ENCODE measurements around the gene GXYLT1.

Gene GXYLT1

DNA sequence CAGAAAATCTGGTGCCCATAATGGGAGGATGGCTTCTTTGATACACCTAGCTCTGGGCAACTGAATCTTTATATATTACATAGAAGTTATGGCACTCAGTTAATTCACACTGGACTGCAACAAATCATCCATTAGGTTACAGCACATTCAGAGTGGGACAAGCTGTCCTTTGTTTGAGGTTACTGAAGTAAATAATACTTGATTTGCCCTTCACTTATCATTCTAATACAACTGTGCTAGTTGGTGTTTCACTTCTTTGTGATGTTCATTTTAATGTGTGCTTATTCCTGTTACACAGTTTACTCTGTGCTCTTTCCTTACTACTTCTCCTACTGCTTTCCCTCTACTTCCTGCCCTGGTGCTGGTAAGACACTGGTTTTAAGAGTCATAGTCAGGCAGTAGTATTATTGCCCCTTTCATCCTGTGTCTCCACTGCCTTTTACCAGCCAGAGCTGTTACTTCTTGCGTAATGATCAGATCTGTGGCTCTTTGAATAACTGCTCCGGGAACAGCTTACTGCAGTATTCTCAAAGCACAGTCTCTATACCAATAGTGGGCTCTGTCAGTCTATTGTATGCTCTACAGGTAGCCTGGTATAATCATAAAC lies 36.4 kb upstream of the GXYLT1 start:
- TF ChIP-seq, protein P1, sequence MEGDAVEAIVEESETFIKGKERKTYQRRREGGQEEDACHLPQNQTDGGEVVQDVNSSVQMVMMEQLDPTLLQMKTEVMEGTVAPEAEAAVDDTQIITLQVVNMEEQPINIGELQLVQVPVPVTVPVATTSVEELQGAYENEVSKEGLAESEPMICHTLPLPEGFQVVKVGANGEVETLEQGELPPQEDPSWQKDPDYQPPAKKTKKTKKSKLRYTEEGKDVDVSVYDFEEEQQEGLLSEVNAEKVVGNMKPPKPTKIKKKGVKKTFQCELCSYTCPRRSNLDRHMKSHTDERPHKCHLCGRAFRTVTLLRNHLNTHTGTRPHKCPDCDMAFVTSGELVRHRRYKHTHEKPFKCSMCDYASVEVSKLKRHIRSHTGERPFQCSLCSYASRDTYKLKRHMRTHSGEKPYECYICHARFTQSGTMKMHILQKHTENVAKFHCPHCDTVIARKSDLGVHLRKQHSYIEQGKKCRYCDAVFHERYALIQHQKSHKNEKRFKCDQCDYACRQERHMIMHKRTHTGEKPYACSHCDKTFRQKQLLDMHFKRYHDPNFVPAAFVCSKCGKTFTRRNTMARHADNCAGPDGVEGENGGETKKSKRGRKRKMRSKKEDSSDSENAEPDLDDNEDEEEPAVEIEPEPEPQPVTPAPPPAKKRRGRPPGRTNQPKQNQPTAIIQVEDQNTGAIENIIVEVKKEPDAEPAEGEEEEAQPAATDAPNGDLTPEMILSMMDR (IDR thresholded peaks at IDR 0.05; ENCODE audit: extremely low read depth, missing control alignments) = no peak
- no peak for DNase-seq (ENCODE audit: low spot score)

DNA sequence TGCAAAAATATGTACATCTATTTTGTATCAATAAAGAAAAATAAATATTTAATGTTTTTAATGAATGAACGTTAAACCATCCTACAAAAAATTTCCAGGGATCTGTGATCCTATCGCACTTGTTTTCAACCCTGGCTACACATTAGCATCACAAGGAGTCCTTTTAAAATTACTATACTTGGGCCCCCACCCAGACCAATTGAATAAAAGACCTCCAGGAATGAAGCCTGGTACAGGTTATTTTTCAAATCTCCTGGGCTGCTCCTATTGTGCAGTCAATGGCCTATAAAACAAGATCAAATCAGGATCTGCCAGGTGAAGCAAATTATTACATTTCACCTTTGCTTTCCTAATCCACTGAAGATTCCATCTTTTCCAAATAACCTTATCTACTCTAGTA lies 33.4 kb upstream of the GXYLT1 start:
- no peak for DNase-seq (ENCODE audit: low spot score)
- TF ChIP-seq, protein P1 (IDR thresholded peaks at IDR 0.05; ENCODE audit: extremely low read depth, missing control alignments) = no peak

DNA sequence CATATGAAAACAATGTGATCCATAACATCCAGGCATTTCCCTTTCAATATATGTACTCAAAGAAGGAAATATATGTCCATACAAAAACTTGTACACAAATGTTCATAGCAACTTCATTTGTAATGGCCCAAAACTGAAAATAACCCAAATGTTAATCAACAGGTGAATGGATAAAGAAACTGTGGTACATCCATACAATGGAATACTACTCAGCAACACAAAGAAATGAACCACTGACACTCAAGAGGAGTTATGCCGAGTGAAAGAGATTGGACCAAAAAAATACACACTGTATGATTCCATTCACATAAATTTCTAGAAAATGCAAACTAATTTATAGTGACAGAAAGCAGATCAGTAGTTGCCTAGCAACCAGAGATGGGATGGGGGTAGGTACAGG lies 30.3 kb upstream of the GXYLT1 start:
- TF ChIP-seq, protein P1 (IDR thresholded peaks at IDR 0.05; ENCODE audit: extremely low read depth, missing control alignments) = no peak
- no peak for DNase-seq (ENCODE audit: low spot score)

DNA sequence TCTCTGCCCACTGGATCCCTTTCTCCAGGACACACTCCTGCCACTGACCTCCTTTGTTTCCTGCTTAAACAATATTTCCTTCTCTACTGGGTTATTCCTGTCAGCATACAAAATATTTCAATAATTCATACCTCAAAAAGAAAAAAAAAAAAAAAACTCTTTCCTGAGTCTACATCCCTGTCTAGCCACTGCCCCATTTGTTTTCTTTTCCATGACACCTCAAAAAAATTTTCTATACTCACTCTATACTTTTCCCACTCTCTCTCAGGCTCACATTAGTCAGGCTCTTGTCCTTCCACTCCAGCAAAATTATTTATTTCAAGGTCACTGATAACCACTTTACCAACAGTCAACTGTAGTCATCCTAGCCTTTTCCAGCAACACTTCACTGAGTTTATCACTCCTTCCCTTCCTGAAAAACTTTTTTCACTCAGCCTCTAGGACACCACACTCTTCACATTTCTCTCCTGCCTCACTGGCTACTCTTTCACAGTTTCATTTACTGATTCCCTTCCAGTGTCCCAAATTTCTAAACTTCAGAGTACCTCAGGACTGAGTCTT lies 29.4 kb upstream of the GXYLT1 start:
- DNase-seq (ENCODE audit: low spot score) = no peak
- TF ChIP-seq, protein P1 (IDR thresholded peaks at IDR 0.05; ENCODE audit: extremely low read depth, missing control alignments) = no peak

DNA sequence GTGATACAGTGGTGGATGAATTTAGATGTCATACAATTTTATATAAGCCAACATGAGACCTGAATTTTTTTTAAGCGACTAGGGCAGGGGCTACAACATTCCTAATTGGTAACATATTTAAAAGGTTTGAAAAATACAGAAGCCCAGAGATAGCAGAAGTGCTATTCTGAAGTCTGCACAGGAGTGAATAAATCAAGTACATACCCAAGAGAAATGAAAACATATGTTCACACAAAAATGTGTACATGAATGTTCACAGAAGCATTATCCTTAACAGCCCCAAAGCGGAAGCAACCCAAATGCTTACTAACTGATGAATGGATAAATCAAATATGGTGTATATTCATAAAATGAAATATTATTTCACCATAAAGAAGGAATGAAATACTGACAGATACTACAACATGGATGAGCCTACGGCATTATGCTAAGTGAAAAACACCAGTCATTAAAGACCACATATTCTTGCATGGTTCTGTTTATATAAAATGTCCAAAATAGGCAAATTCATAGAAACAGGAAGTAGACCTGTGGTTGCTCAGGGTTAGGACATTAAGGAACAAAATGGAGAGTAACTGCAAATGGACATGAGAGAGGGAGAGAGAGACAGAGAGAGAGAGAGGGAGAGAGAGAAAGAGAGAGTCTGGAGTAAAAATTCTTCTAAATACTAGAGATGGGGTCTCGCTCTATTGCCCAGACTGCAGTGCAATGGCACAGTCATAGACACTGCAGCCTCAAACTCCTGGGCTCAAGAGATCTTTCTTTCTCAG lies 28.0 kb upstream of the GXYLT1 start:
- TF ChIP-seq, protein P1 (IDR thresholded peaks at IDR 0.05; ENCODE audit: extremely low read depth, missing control alignments) = no peak

DNA sequence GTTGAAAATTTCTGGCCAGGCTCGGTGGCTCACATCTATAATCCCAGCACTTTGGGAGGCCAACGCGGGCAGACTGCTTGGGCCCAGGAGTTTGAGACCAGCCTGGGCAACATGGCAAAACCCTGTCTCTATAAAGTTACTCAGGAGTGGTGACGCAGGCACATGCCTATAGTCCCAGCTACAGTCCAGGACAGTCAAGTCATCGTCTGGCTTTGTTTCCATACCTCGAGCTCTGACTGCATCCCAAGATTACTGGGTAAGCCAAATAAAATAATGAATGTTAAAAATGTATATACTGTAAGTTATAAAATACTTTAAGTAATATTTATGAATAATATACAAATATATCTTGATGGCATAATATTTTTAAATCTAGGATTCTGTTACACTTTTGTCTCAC lies 23.0 kb upstream of the GXYLT1 start:
- no peak for DNase-seq (ENCODE audit: low spot score)
- TF ChIP-seq, protein P1 (IDR thresholded peaks at IDR 0.05; ENCODE audit: extremely low read depth, missing control alignments) = no peak

More for the DNA sequence above, 28.0 kb upstream of the GXYLT1 start:
- no peak for DNase-seq (ENCODE audit: low spot score)

DNA sequence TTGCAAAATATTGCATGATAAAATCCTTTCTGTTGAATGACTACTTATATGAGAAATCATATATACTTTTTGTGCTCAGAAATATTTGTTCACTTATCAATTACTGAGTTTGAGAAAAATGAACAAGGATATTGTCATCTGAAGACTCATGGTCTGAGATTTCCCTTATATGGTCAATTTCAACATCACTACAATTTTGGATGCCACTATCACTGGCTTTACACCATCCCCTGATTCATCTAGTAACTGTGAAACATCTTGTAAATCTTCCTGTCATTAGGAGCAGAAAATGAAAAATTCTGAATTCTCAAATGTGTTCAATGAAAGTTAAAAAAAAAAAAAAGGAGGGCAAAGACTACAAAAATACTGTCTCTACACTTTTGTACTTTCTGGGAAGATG lies 21.8 kb upstream of the GXYLT1 start:
- TF ChIP-seq, protein P1 (IDR thresholded peaks at IDR 0.05; ENCODE audit: extremely low read depth, missing control alignments) = no peak
- no peak for DNase-seq (ENCODE audit: low spot score)

Data from GM20000 (cell line).